ENCODE results near the gene RAB36.

The RAB36 gene

GRCh38 chr22:23206915-23207314 lies 61.6 kb downstream of the RAB36 start:
- no peak for DNase-seq (ENCODE audit: low read depth)

GRCh38 chr22:23207729-23208393 lies 62.6 kb downstream of the RAB36 start:
- no peak for DNase-seq (ENCODE audit: low read depth)

- no peak for DNase-seq (ENCODE audit: low read depth)
Measured at GRCh38 chr22:23210428-23211170, 65.3 kb downstream of the RAB36 start.

- no peak for DNase-seq (ENCODE audit: low read depth)
Measured at GRCh38 chr22:23211622-23212021, 66.3 kb downstream of the RAB36 start.

DNA sequence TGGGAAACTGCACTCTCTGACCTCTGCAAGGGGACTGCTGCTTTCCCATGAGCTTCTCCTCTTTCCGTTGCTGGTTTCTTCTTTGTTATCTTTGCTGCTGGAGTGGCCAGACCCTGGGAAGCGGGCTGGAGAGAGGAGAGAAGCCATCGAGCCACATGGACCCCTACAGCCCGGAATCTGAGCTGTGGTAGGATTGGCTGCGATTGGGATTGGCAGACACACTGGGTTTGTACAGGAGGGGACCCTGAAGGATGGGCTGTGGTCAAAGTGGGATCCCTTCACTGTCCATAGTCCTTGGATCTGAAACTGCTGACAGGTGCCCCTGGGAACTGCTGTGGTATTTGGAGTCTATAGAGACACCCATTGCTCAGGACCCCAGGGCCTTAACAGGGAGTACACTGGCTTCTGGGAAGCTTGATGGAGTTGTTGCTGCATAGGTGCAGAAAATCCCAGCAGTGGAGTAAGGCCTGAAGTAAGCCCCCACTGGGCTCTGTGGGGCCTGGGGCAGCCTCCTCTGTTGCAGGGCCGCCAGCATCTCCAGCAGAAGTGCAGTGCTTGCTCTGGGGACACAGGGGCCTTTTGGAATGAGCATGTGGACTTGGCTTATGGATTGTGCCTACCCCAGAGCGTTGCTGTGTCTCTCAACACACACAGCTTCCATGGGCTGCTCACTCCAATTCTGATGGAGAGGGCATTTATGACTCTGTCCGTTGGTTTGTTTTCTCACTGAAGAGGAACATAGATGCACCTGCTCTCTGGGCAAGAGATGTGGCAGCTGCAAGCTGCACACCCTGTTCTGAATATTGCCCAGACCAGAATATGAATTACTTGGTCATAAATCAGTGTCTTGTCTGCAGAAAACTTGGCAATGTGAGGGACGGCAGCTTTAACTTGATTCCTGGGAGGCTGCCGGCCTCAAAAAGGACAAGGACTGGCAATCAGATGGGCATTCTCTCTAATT lies 67.1 kb downstream of the RAB36 start:
- DNase-seq (ENCODE audit: low read depth) = no peak

DNA sequence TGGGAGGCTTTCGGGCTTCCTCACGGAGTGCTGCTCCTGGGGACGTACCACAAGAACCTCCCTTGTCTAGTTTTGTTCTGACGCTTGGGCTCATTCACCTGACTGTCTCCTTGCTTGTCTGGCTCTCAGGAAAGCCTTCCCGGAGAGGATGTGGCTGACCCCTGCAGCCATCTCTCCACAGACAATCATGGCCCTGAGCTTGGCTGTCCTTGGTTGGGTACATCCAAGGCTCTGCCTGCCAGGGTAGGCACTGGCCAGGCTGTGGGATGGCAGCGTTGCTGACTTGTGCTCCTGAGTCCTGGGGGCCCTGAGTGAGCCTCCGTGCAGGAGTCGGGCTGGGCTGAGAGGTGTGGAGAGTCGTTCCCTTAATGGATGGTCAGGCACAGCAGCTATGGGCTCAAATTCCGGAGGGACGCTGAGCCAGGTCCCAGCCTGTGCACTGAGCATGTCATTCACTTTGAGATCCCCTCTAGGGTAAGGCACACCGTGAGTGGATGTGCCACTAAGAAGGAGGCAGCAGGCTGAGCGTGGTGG lies 67.8 kb downstream of the RAB36 start:
- DNase-seq (ENCODE audit: low read depth) = no peak

GRCh38 chr22:23213581-23214334 lies 68.5 kb downstream of the RAB36 start:
- DNase-seq (ENCODE audit: low read depth) = no peak
